GM21515 (cell line): Measurements from ENCODE around the gene KRTAP5-4.
"Not testable (repeated sequence)": the region's sequence is repeated elsewhere in the genome, so short reads cannot be mapped to it uniquely, and the experiment has no call there.

Source experiments
- ATAC-seq: cut with Tn5 transposase; IDR thresholded peaks from one replicate; pipeline ENCODE4 v1.9.1; 2021; ENCODE audit not compliant: unreplicated experiment

Gene KRTAP5-4

DNA sequence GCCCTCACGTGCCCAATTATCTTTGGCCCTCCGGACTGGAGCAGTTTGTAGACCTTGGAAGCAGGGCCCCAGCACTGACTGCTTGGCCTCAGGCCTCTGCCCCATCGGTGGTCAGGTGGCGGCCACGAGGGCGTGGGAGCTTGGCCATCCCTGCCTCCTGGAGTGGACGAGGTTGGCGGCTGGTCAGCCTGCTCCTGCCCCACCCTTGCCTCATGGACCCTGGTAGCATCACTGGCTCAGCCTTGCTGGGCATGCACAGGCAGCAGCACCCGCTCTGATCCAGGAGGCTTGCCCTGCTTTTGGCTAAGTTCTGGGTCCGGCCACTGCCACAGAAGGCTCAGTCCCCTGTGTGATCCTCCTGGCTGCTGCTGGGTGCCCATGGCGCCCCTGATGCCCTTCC is 17.8 kb downstream of the KRTAP5-4 start:
- no peak for ATAC-seq

DNA sequence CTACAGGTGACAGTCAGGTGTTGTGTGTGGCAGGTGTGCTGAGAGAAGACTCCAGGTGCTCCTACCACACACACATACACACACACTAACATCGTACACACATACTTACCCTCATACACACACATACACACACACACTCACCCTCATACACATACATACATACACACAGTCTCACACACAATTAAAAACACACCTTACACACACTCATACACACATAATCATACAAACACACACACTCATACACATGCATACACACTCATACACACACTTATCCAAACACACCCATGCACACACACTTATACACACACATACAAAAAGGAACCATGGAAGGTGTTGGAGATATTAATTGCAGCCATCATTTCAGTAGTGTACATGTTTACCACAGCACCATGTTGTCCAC is 18.3 kb downstream of the KRTAP5-4 start:
- no peak for ATAC-seq

DNA sequence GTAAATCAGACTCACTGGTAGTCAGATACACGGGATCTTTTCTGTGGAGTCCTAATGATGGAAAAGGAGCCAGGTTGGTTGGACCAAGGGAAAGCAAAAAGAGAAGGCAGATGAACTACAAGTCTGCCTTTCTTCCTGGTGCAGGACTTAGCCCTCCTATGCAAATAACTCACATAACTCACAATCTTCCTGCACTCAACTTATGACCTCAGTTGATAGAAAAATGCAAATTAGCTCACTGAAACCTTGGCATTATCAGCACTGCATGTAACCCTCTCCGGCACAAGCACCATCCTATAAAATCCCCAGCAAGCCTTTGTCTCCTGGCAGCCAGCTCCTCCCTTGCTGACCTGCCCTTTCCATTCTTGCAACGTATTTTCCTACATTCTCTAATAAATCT is 20.3 kb downstream of the KRTAP5-4 start:
- ATAC-seq: not testable (repeated sequence)

DNA sequence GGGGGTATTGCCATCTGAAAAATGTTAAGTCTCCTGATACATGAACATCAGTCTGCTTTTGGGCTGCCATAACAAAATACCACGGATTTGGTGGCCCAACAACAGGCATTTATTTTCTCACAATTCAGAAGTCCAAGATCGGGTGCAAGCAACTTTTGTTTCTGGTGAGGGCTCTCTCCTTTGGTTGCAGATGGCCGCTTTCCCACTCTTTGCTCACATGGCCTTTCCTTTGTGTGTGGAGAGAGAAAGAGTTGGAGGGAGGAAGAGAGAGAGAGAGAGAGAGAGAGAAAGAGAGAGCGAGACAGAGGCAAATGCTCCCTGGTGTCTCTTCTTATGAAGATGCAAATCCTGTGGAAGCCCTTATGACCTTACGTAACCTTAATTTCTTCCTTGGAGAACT is 21.3 kb downstream of the KRTAP5-4 start:
- ATAC-seq: no peak

DNA sequence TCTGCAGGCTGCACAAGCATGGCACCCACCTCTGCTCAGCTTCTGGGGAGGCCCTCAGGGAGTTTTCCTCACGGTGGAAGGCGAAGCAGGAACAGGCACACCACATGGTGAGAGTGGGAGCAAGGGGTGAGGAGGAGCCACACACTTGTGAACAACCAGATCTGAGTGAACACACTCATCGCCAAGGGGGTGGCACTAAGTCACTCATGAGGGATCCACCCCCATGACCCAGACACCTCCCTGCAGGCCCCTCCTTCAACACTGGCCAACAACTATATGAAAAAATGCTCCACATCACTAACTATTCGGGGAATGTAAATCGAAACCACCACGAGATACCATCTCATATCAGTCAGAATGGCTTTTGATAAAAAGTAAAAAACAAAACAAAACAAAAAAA is 23.1 kb downstream of the KRTAP5-4 start:
- no peak for ATAC-seq

DNA sequence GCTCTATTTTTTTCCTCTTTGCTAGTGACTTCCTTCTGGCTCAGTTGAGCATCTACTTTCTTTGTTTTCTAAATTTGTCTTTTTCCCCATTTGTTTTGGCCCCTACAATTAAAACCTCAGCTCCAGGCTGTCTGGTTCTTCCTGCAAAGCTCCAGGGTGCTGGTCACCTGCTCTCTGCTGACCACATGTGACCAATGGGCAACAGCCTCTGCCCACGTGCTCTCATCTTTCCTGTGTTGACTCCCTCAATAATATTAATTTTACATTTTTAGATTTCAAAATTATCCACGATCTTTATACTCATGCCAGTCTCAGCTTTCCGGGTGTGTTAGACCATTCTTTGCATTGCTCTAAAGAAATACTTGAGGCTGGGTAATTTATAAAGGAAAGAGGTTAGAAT is 23.5 kb downstream of the KRTAP5-4 start:
- not testable (repeated sequence) for ATAC-seq

DNA sequence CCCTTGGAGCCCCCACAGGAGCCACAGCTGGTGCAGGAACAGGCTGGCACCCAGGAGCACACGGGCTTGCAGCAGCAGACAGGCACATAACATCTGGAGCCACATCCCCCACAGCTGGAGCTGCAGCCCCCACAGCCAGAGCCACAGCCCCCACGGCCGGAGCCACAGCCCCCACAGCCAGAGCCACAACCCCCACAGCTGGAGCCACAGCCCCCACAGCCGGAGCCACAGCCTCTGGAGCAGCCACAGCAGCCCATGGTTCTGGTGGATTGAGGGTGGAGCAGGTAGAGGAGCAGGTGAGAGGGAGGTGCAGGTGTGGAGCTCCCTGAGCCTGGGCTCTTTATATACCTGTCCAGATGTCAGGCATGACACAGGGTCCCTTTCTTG is 24.0 kb downstream of the KRTAP5-4 start, which contains the start of gene KRTAP5-2:
KRTAP5-2 (minus strand) TSS at position 301 of the 387 bp plus-strand sequence; CDS start at position 257, 44 bp downstream.
- no peak for ATAC-seq

DNA sequence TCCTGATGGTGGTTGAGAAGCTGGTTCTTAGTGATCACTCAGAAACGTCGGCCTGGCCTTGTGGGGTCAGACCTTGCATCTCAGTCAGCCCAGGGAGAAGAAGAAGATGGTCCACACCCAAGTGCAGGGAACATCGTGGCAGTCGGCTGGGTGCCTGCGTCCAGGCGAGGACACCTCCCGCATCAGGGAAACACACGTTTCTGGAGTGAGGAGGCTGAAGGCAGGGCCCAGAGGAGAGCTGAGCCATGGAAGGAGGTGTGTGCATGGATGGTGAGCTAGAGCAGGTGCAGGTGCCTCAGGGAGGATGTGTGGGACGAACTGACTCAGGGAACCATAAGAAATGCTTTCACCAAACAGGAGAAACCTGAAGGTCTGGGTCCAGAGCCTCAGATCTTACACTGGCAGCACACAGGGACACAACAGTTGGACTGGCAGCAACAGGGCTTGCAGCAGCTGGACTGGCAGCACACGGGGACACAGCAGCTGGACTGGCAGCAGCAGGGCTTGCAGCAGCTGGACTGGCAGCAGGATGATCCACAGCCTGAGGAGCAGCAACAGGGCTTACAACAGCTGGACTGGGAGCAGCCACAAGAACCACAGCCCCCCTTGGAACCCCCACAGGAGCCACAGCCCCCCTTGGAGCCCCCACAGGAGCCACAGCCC is 24.5 kb downstream of the KRTAP5-4 start:
- no peak for ATAC-seq

DNA sequence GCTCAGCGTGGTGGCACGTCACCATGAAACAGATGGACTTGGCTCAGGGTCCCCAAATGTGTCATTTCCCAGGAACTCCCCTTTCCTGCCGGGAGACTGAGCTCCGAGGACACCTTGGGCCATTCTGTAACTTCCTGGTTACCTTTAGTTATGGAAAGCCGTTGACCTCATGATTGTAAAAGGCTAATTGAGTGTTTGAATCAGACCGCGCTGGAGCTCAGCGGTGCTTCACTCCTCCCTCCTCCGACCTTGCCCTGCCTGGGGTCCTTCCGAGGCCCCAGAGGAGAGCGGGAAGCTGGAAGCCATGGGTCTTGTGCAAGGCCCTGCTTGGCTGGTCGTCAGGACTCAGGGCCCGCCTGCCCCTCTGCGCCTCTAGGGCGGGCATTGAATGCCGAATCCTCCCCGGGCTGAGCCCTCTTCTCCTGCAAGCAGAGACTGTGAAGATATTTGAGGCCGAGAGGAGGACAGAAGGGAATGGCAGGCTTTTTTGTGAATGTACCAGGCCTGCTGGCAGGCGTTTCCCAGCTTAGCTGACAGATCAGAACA is 25.3 kb downstream of the KRTAP5-4 start:
- ATAC-seq: not testable (repeated sequence)

DNA sequence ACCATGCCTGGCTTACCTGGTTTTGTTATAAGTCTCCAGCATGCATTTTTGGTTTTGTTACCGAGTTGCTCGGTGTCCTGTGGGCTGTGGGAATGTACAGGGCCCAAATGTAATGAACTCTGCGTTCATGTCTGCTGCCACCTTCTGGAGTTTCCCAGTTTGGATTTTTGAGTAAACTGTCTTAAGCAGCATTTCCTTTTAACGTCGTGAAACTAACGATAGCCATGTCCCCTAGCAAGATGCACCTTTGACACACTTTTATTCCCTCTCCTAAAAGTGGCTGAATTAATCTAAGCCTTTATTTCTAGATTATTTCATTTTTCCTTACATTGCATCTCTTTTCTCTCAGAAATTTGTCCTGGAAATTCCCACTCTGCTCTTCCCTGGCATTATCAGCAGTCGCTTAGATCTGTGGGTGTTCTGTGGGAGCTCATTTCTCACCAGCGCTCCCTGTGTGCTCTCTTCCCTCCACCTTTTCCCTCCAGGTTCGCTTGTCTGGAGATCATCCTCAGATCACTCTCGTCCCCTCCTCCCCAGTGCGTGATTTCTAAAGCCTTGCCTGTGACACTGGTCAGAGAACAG is 25.9 kb downstream of the KRTAP5-4 start:
- ATAC-seq: not testable (repeated sequence)

DNA sequence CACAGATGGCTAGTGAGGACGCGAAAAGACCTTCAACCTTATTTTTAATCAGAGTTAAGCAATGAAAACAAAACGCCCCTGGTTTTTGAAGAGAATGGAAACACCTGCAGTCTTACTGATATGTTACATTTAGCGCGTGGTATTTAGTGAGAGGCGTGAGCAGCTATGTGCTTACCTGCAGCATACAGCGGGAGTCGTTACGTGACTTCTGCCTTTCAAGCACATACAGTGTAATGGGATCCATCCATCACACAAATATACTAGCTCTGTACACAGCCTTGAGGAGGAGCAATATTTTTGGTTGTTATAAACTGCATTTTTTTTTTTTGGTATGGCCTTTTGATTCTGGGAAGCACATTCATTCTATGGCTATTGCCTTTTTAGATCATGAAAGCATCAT is 29.3 kb downstream of the KRTAP5-4 start:
- no peak for ATAC-seq

DNA sequence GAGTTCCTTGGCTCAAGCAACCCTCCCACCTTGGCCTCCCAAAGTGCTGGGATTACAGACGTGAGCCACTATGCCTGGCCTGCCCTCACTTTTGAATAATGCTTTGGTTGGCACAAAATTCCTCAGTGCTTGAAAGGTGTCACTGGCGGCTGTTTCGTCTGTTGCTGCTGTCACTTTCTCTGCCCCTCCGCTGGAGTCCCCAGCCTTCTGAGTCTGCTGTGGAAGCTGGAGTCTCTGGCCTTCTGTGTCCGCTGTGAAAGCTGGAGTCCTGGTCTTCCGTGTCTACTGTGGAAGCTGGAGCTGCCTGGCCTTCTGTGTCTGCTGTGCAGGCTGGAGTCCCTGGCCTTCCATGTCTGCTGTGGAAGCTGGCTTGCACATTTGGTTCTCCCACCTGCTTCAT is 31.9 kb downstream of the KRTAP5-4 start:
- ATAC-seq: no peak

DNA sequence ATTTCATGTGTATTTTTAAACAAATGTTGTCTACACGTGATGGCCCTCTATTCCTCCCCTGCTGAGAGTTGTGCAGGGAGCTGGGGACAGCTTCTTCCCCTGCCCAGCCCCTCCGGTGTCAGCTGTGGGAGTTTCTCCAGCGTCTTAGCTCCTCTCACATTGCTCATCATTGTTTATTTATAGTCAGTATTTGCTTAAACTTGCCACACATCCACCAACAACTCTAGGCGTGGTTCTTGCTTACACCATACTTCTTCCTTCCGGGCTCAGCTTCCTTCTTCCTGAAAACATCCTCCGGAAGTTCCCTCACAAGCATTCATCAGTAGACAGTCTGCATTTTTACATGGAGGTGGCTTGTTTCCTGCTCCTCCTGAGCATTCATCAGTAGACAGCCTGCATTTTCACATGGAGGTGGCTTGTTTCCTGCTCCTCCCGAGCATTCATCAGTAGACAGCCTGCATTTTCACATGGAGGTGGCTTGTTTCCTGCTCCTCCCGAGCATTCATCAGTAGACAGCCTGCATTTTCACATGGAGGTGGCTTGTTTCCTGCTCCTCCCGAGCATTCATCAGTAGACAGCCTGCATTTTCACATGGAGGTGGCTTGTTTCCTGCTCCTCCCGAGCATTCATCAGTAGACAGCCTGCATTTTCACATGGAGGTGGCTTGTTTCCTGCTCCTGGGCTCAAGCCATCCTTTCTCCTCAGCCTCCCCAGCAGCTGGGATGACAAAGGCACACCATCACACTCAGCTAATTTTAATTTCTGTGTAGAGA is 32.6 kb downstream of the KRTAP5-4 start:
- not testable (repeated sequence) for ATAC-seq

DNA sequence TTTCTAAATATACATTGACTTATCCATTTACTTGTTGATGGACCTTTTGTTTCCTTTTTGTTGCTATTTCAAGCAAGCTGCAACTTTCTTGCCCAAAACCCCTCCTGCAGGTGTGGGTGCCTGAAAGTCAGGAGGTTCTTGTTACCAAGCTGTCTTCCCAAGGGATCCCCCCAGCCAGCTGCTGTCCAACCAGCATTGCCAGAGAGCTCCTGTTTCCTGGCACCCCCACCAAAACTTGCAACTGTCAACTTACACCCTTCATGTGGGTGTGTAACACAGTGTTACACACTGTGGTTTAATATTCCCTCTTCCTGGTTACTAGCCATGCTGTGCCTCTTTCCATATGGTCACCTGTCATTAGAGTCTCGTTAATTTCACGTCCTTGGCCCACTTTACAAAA is 35.2 kb downstream of the KRTAP5-4 start:
- ATAC-seq: no peak

DNA sequence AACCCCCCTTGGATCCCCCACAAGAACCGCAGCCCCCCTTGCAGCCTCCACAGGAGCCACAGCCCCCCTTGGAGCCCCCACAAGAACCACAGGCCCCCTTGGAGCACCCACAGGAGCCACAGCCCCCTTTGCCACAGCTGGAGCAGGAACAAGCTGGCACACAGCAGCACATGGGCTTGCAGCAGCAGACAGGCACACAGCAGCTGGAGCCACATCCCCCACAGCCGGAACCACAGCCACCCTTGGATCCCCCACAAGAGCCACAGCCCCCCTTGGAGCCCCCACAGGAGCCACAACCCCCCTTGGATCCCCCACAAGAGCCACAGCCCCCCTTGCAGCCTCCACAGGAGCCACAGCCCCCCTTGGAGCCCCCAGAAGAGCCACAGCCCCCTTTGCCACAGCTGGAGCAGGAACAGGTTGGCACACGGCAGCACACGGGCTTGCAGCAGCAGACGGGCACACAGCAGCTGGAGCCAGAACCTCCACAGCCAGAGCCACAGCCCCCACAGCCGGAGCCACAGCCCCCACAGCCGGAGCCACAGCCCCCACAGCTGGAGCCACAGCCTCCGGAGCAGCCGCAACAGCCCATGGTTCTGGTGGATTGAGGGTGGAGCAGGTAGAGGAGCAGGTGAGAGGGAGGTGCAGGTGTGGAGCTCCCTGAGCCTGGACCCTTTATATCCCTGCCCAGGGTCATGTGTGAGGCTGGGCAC is 37.1 kb downstream of the KRTAP5-4 start, which contains the start of gene KRTAP5-1:
KRTAP5-1 (minus strand) TSS at position 623 of the 710 bp plus-strand sequence; CDS start at position 589, 34 bp downstream.
- ATAC-seq: not testable (repeated sequence)

DNA sequence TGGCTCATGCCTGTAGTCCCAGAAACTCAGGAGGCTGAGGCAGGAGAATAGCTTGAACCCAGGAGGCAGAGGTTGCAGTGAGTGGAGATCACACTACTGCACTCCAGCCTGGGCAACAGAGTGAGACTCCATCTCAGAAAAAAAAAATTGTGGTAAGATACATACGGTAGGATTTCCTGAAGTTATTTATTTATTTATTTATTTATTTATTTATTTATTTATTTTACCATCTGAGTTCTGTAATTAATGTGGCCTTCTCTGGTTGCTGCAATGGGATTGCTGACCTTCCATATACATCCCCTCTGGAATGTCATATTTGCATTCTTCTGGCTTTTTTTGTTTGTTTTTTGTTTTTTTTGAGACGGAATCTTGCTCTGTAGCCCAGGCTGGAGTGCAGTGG is 39.0 kb downstream of the KRTAP5-4 start:
- not testable (repeated sequence) for ATAC-seq

DNA sequence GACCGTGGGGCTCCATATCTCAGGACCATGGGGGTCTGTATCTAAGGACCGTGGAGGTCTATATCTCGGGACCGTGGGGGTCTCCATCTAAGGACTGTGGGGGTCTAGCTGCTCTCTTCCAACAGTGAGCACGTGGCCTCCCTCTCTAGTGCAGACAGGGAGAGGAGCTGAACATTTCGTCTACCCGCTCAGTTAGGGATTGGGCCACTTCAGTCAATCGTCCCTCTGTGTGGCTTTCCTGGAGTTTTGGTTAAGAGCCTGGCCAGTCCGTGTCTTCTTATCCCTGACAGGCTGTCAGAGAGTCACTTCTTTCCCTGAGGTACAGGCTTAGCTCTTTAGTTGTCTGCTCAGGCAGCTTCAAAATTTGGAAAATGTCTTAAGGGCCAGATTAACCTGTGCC is 40.0 kb downstream of the KRTAP5-4 start:
- no peak for ATAC-seq

DNA sequence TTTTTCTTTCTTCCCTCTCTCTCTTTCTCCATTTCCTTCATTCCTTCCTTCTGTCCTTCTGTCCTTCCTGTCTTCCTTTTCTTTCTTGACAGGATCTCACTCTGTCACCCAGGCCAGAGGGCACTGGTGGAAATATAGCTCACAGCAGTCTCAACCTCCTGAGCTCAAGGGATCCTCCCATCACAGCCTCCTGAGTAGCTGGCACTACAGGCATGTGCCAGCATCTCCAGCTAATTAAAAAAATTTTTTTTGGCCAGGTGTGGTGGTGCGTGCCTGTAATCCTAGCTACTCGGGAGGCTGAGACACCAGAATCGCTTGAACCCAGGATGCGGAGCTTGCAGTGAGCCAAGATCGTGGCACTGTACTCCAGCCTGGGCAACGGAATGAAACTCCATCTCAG is 45.1 kb downstream of the KRTAP5-4 start:
- ATAC-seq: no peak

DNA sequence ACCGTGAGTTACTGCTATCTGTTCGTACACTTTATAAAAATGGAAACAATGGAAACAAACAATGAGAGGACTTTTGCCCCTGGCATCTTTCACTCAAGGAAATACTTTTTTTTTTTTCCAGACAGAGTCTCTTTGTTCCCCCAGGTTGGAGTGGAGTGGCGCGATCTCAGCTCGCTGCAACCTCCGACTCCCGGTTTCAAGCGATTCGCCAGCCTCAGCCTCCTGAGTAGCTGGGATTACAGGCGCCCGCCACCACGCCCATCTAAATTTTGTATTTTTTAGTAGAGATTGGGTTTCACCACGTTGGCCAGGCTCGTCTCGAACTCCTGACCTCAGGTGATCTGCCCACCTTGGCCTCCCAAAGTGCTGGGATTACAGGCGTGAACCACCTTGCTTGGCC is 46.2 kb downstream of the KRTAP5-4 start:
- not testable (repeated sequence) for ATAC-seq

DNA sequence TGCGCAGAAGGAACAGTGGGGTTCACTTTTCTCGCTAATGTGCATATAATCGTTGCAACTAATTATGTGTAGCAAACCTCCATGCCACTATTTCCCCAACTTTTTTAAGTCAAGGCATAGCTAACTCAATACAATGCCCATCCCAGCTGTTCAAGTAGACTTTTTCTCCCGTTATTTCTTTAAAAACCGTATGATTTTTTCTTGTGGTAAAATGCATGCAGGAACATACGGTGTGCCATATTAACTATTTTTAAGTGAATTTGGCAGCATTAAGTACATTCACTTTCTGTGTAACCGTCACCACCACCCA is 47.0 kb downstream of the KRTAP5-4 start:
- no peak for ATAC-seq

DNA sequence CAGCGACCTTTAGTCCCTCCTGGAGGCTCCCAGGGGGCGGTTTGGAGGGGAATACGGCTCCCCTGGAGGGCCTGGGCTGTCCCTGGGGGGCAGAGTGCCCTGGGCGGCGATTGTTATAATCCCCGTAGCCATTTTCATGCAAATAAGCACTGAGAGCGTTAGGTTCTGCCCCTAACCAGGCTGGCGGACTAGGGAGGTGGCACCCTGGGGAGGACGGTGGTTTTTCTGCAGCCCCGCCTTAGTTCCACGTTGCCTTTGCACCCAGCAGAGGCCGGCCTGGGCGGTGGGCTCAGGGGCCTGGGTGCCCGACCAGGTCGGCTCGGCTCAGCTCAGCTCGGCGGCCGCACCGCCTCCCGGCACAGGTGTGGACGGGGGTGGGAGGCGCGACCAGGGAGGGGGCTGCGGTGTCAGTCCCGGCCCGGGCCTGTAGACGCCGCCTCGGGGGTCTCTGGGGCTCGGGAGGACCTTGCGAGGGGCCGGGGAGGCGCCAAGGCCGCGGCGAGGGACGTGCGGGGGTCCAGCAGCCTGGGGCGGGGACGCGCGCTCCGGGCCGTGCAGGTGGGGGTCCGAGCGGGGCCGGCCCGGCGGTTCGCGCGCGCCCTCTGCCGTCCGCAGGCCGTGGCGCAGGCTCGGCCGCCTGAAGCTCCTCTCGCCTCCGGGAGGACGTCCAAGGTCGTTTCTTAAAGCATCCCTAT is 47.6 kb downstream of the KRTAP5-4 start:
- ATAC-seq: no peak
